ENCODE results near the gene CDC27. TPM values are rescaled to one million over a fixed set of nuclear protein-coding genes. Genes with fewer than 3 reads are reported as not detected.

Gene CDC27
- 71.1 and 85.8 TPM in 2 replicates for total RNA-seq (2014; rRNA removed; shearing (Covaris generic))

GRCh38 chr17:47188876-47189731 is at the start of gene CDC27:
Gene CDC27, minus strand, starts transcription at chr17:47189295. Its CDS starts 123 bp downstream, at chr17:47189172.

GRCh38 chr17:47208744-47209488 is 19.8 kb upstream of the CDC27 start, which contains the start of gene MYL4:
Gene MYL4, plus strand, starts transcription at chr17:47209348. Its CDS starts 75 bp downstream, at chr17:47209423.

Other genes with a start within 250 kb of the CDC27 start
- 0.56 TPM in 1 of 2 replicates, not detected in the other for gene RPRML, start 210.0 kb downstream of the CDC27 start, total RNA-seq (2014; rRNA removed; shearing (Covaris generic))
- gene MYL4, start 20.1 kb upstream of the CDC27 start, total RNA-seq (2014; rRNA removed; shearing (Covaris generic)): not detected in 2 replicates
- 94.5 and 96.8 TPM in 2 replicates for gene ITGB3, start 64.5 kb upstream of the CDC27 start, total RNA-seq (2014; rRNA removed; shearing (Covaris generic))
- gene EFCAB13, start 134.7 kb upstream of the CDC27 start, total RNA-seq (2014; rRNA removed; shearing (Covaris generic)): 4.6 and 8.4 TPM in 2 replicates